GM19351 (cell line): ENCODE results near the gene CELSR1.
"Not testable (repeated sequence)": the region's sequence is repeated elsewhere in the genome, so short reads cannot be mapped to it uniquely, and the experiment has no call there.

Source experiments
- ATAC-seq: cut with Tn5 transposase; IDR thresholded peaks from one replicate; pipeline ENCODE4 v1.9.1; 2021; ENCODE audit warnings: mild to moderate bottlenecking, moderate library complexity; ENCODE audit not compliant: unreplicated experiment

Gene CELSR1

GRCh38 chr22:46335201-46336118, 202.0 kb downstream of the CELSR1 start, which contains the start of gene TRMU:
TRMU (plus strand) TSS chr22:46335714; CDS start chr22:46335765, 51 bp downstream.
- ATAC-seq, result peak; percentile 84

DNA sequence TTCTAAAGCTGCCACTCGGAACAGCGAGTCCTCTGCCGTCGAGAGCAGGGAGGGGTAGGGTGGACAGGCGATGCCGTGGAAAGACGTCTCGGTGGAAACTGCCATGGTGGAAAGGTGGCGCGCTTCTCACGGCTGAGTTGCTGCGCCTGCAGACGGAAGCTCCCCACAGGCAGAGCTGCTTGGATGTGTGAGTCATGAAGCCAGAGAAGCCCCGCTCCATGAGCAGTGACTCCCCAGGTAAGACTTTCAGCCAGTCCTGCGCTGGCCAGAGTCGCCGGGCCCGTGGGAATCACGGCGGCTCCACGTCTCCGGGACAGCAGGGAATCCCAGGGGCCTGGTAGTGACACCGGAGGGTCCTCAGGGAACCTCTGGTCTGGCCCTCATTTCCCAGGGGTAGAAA, 205.9 kb downstream of the CELSR1 start:
- no peak for ATAC-seq

DNA sequence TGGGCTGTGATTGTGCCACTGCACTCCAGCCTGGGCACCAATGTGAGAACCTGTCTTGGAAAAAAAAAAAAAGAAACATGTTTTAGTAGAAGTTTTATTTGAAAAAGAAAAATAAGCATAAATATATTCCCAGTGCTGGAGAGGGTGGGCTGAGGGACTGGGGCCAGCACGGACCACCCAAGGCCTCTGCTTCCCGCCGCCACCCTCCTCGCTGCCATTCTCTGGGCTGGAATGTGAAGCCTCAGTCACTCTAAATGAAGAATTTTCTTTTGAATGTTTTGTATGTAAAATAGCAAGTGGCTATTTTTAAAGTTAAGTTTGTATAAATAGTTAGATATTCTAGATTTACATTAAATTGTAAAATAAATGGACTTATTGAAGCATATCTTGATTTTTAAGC, 207.0 kb downstream of the CELSR1 start:
- ATAC-seq, result no peak

DNA sequence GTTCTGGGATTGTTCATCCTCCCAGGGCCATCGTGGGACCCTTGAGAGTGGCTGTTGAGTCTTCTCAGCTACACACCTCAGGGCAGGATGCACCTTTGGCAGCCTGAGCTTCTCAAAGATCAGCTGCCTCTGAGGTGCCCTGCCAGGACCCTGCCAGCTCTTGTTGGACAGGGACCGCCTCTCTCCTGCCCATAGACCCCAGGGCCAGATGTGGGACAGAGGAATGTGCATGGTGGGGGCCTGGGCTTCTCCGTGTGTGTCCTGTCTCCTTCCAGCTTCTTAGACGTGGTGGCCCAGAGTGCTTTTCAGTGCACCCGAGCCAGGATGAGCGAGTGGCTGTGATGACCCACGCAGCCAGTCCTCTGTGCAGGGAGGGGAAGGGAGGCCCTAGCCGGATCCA, 207.8 kb downstream of the CELSR1 start:
- ATAC-seq, result no peak

DNA sequence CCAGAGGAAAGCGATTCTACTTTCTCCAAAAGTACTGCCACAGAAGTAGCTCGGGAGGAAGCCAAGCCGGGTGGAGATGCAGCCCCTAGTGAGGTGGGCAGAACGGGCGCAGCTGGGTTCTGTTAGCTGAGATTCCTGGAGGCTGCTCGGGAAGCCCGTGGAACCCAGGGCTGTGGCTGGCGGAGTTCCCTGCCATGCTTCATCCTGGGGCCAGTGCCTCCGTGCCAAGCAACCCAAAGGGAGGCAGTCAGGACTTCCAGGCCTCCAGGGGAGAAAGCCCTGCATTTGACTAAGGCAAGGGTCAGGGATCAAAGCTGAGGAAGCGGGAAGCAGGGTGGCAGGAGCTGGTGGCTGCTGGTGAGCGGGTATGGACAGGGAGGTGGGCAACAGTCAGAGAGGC, 208.6 kb downstream of the CELSR1 start:
- no peak for ATAC-seq

- no peak for ATAC-seq
Measured at GRCh38 chr22:46327691-46328465, 209.5 kb downstream of the CELSR1 start.

DNA sequence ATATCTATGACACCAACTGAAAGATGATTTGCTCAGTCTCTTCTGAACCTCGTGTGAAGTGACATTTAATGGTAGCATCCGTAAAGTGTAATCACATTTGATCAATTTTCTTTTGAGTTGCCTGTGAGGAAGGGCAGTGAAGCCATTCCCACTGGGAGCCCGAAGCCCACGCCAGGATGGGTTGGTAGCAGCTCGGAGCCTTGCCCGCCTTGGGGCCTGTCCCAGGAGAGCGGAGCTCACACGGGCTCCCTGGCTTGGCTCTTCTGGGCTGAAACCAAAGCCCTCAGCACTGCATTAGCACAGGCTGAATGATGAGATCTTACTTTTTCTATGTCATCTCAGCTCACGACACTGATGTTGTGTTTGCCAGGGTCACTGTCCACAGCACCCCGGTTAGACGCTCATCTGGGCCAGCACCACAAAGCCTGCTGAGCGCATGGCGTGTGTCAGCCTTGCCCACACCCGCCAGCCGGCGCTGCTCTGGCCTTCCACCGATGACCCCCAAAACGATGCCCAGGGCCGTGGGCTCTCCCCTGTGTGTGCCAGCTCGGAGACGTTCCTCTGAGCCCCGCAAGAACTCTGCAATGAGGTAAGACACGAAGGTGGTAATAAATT, 211.2 kb downstream of the CELSR1 start:
- ATAC-seq, result no peak

GRCh38 chr22:46323162-46323561, 214.3 kb downstream of the CELSR1 start:
- no peak for ATAC-seq

DNA sequence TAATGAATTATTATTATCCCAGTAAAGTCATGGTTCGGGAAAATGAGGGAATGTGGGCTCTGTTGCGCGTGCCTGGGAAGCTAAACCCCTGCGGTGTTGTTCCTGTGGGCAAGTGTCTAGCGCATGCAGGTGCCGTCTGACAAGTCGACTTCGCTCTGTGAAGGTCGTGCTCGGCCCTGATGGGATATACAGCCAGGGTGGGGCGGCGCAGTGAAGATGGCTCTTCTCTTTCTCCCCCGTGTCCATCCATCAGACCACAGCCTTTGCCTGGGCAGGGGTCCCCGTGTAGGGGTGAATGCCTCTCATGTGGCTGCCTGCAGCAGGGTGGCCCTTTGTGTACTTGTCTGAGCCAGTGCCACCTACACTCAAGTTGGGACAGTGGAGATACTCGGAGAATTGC, 214.7 kb downstream of the CELSR1 start:
- no peak for ATAC-seq

DNA sequence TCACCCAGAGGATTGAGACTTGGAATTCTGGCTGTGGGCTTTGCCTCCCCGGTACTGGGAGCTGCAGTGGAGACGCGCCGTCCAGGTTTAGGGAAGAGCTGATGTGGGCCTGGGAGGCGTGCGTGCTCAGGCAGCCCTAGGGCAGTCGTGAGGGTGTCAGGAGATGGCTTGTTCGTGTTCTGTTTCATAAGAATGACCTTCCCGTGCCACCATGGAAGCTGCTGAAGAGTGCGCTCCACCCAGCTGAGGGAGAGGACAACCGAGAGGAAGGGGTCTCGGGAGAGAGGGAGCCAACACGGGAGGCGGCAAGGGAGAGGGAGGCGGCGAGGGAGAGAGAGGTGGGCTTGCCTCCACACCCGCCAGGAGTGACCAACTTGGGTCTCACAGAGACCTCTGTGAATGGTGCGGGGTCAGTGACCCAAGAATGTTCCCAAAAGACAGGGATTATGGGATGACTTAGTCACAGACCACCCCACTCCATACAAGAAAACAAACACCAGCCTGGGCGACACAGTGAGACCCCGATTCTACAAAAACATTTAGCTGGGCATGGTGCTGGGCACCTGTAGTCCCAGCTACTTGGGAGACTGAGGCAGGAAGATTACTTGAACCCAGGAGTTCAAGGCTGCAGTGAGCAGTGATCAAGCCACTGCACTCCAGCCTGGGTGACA, 216.6 kb downstream of the CELSR1 start:
- no peak for ATAC-seq

DNA sequence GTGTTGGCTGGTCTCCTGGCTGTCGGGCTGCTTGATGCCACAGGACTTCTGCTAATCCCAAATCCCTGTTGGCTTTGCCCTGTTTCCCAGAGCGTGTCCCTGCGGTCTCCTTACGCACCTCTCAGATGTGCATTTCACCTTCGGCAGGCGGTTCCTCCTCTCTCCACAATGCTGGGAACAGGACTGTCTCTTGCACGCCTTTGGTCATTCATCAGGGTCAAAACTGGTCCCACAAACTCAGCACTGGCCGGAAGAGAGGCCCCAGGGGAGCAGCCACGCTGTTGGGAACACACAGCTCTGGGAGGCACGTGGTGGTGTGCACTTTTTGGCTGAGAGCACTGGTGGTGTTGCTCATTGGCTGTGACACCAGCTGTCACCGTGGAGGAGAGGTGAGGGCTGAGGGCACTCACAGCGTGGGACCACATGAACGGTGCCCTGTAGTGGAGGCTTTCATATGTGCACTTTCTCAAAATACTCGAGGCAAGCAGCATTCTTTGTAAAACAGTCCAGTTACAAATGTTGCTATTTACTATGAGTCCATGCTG, 217.2 kb downstream of the CELSR1 start:
- no peak for ATAC-seq

- ATAC-seq, result no peak
Measured at GRCh38 chr22:46319319-46319718, 218.1 kb downstream of the CELSR1 start.

- ATAC-seq, result no peak
Measured at GRCh38 chr22:46318576-46318975, 218.8 kb downstream of the CELSR1 start.

GRCh38 chr22:46317646-46318045, 219.8 kb downstream of the CELSR1 start:
- no peak for ATAC-seq

- no peak for ATAC-seq
Measured at GRCh38 chr22:46315976-46316375, 221.4 kb downstream of the CELSR1 start.

- ATAC-seq, result not testable (repeated sequence)
Measured at GRCh38 chr22:46312848-46313247, 224.6 kb downstream of the CELSR1 start.

- no peak for ATAC-seq
Measured at GRCh38 chr22:46312056-46312455, 225.4 kb downstream of the CELSR1 start.
